Epithelial cell of proximal tubule (primary cell): ENCODE data around the gene C1QTNF12. TPM values are rescaled to one million over a fixed set of nuclear protein-coding genes. Genes with fewer than 3 reads are reported as not detected.
"Not testable (repeated sequence)": the region's sequence is repeated elsewhere in the genome, so short reads cannot be mapped to it uniquely, and the experiment has no call there.

Experiments
- DNase-seq: peaks from one replicate; pipeline ENCODE4 v3.0.0-alpha.2; 2011; ENCODE audit warnings: low read depth
- H3K4me3 ChIP-seq: 2 replicates; pipeline ENCODE4 v1.5.1; 2011; ENCODE audit warnings: low read depth, mild to moderate bottlenecking, low read length
- total RNA-seq: library from RNA; depleted of rRNA; stranded (reverse); fragments of >200 nt; gene quantifications from 2 replicates; pipeline ENCODE4 v1.2.3, GENCODE V29; 2015
- TF ChIP-seq, protein P1 (sequence below): conservative IDR thresholded peaks from 2 replicates; pipeline ENCODE4 v1.5.1; 2012; ENCODE audit warnings: low read depth, mild to moderate bottlenecking, low read length

Gene C1QTNF12
- total RNA-seq, 1 donor from 2014 or later = 5.1 TPM

DNA sequence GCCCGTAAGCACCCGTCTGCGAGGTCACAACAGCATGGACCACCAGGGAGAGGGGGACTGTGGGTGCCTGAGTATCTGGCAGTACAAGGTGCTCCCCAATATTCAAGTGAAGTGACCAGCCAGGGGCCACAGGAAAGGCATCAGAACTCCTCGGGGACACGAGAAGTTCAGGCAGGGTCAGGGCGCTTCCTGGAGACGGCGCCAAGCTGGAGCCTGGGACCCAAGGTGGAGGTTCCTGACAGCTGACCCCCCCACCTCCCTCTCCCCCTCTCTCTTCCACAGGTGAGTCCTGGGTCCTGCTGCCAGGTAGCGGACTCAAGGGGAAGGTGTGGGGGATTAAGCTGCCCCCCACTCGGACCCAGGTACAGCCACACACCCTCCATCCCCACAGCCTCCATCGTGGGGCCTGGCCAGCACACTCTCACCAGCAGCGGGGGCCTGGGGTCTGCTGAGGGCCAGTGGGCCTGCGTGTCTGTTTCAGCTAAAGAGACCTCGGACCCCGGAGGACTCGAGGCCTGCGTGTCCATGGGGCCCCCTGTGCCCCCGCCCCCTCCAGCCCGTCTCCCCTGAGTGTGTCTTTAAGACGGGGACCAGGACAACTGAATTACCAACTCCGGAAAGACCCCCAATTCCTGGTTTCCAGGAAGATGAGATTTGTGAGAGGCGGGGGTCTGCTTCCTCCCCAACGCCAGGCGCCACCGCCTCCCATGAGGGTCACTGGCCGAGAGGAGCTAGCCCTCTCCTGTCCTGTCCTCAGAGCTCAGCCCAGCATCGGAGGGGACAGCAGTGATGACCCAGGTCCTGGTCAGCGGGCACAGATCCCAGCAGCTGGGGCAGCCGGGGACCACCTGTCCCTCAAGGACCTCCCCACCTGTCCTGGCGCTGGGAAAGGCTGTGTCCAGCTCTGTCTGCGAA is 46.3 kb downstream of the C1QTNF12 start:
- no peak for DNase-seq
- TF ChIP-seq, protein P1, sequence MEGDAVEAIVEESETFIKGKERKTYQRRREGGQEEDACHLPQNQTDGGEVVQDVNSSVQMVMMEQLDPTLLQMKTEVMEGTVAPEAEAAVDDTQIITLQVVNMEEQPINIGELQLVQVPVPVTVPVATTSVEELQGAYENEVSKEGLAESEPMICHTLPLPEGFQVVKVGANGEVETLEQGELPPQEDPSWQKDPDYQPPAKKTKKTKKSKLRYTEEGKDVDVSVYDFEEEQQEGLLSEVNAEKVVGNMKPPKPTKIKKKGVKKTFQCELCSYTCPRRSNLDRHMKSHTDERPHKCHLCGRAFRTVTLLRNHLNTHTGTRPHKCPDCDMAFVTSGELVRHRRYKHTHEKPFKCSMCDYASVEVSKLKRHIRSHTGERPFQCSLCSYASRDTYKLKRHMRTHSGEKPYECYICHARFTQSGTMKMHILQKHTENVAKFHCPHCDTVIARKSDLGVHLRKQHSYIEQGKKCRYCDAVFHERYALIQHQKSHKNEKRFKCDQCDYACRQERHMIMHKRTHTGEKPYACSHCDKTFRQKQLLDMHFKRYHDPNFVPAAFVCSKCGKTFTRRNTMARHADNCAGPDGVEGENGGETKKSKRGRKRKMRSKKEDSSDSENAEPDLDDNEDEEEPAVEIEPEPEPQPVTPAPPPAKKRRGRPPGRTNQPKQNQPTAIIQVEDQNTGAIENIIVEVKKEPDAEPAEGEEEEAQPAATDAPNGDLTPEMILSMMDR = no peak
- no peak overlapping the region for H3K4me3 ChIP-seq

DNA sequence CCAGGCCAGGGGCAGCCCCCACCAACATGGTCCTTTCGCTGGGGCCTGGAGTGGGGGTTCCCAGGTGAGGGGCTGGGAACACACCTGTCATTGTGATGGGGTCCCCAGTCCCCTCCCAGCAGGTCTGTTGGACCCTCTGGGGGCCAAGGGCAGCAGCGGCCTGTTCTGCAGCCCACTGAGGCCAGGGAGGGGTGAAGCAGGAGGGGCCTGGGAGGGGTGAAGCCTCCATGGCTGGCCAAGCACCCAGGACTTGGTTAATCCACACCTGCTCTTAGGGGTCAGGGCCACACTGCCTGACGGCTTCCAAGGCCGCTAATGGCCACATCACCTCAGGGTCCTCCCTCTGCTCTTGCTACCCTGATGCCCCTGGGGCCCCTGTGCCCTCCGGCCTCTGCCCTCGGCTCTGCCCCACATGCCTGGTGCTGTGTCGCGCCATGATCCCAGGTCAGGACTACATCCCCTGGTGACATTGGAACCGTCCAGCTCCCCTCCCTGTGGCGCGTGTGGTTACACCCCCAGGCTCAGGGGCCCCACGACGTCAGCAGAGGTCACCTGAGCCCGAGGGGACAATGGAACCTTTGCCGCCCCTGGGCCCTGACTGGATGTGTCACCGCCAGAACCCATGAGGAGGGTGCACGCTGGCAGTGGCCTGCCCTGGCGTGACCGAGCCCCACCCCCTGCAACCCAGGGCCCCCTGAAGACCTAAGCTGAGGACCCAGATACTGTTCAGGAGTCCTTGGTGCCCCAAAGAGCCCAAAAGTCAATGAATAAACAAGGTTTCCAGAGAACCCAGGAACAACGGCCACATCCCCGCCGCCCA is 47.2 kb downstream of the C1QTNF12 start:
- DNase-seq = no peak
- no peak overlapping the region for H3K4me3 ChIP-seq
- TF ChIP-seq, protein P1 = no peak

DNA sequence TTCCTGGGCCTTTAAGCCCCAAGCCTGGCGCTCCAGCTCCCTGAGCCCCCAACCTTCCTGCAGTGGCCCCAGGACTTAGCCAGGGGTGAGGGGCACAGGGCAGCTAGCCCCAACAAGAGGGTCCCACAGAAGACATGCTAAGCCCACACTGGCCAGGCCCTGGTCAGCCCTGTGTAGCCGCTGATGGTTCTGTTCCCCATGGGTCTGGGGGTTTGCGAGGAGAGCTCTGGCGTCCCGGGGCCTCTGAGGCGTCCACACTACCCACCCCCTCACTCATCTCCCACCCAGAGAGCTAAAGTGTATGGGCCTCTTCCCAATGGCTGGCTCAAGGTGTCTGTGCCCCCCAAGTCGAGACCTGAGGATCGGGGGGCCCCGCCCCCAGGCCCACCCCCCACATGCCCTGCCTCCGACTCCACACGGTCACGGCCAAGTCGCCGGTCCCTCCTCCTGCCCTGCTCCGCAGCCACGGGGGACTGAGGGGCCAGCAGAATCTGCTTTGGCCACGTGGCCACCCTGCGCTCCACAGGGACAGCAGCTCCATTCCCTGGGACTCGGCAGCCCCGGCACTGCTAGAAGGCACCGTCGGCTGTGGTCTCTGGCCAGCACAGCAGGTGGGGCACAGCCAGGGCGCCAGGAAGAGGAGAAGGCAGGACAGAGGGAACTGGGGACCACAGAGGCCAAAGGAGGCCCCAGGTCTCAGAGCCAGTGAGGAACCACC is 47.9 kb downstream of the C1QTNF12 start:
- no peak for DNase-seq
- no peak overlapping the region for H3K4me3 ChIP-seq
- TF ChIP-seq, protein P1 = no peak

DNA sequence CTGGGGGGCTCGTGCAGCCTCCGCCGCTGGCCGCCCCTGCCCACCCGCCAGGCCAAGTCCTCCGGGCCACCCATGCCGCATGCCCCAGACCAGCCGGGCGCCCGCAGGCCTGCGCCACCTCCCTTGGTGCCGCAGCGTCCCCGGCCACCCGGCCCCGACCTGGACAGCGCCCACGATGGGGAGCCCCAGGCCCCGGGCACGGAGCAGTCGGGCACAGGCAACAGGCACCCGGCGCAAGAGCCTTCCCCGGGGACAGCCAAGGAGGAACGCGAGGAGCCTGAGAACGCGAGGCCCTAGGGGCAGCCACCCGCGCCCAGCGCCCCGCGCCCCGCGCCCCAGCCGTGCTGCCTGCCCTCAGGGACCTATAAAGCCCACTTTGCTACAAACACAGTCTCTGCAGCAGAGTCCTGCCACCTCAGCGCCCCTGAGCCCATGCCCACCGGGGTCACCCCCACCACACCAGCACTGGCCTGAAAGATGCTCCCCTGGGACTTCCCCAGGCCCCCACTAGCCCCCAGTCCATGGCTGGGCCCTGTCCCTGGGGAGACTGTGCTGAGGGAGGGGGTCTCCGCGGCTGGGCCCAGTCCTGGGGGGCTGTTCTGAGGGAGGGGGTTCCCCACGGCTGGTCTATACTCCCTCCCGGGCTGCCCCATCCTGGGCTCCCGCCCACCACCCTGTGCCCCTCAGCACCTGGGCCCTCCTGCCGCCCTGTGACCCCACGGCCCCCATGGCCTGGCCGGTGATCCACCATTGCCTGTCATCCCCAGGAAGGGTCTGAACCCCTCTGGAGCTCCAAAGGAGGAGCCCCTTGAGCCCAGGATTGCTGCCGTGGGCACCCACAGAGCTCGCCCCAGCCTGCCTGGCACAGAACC is 48.7 kb downstream of the C1QTNF12 start:
- no peak overlapping the region for H3K4me3 ChIP-seq
- TF ChIP-seq, protein P1 = no peak
- DNase-seq = no peak

DNA sequence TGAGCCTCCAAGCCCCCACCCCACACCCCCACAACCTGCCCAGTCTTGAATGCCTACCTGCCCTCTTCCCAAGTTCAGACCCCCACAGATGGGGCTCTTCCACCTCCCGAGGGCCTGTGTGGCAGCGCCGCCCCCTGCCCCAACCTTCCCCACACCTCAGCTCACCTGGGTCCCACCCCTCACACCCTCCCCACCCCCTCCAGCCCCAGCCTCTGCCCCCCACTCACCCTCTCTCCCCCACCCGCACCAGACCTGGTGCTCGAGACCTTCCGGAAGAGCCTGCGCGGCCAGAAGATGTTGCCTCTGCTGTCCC is 49.4 kb downstream of the C1QTNF12 start:
- TF ChIP-seq, protein P1 = no peak
- H3K4me3 ChIP-seq = no peak overlapping the region
- no peak for DNase-seq

DNA sequence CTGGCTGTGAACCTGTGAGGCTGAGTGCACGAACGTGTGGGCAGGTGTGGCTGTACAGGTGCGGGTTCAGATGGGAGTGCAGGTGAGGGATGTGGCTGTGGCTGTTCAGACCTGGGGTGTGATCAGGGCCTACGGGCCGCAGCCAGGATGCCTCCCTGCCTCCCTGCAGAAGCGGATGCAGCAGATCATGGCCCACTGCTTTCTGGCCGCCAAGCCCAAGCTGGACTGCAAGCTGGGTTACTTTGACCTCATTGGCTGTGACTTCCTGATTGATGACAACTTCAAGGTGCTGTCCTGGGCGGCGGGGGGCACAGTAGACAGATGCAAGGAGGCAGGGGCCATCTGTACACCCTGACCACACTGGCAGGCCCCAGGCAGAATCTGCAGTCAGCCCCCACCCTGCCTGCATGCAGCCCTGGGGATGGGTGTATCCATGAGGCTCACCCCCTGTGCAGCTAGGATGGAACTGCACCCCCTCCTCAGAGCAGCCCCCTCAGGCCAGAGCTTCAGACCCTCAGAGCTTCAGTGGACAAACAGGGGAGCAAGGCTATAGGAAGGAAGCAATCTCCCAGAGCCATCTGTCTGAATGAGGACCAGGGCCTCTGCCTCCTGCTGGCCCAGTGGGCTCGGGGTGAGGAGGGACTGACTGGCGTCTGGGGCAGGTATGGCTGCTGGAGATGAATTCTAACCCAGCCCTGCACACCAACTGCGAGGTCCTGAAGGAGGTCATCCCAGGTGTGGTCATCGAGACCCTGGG is 49.9 kb downstream of the C1QTNF12 start:
- TF ChIP-seq, protein P1 = no peak
- H3K4me3 ChIP-seq = no peak overlapping the region
- no peak for DNase-seq

DNA sequence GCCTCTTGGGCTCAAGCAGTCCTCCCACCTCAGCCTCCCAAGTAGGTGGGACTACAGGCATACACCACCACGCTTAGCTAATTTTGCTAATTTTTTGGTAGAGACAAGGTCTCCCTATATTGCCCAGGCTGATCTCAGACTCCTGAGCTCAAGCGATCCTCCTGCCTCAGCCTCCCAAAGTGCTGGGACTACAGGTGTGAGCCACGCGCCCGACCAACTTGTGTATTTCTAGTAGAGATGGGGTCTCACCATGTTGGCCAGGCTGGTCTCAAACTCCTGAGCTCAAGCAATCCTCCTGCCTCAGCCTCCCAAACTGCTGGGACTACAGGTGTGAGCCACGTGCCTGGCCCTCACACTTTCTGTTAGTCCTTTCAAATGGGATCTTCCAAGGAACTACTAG is 50.8 kb downstream of the C1QTNF12 start:
- H3K4me3 ChIP-seq, DNase-seq: not testable (repeated sequence)
